Fibroblast of lung (primary cell): Measurements from ENCODE around the gene TRIM44. TPM values are rescaled to one million over a fixed set of nuclear protein-coding genes. Genes with fewer than 3 reads are reported as not detected.
"Not testable (repeated sequence)": the region's sequence is repeated elsewhere in the genome, so short reads cannot be mapped to it uniquely, and the experiment has no call there.

ENCODE experiments used
- DNase-seq, 2 donors: peaks; one replicate each; pipeline versions ENCODE4 v3.0.0 to v3.0.0-alpha.2; 2010; ENCODE audit warnings: low read depth in 2 of 2
- H2AFZ ChIP-seq: 2 replicates; pipeline ENCODE4 v1.5.1; 2012; ENCODE audit warnings: low read length, control low read depth, inconsistent platforms
- H3K27ac ChIP-seq: 2 replicates; pipeline ENCODE4 v1.5.1; 2011; ENCODE audit warnings: low read length, control low read depth; ENCODE audit not compliant: insufficient read depth
- H3K27me3 ChIP-seq: 2 replicates; pipeline ENCODE4 v1.5.1; 2011; ENCODE audit warnings: mild to moderate bottlenecking, low read length; ENCODE audit not compliant: control insufficient read depth, insufficient read depth
- H3K36me3 ChIP-seq: 2 replicates; pipeline ENCODE4 v1.5.1; 2011; ENCODE audit warnings: low read length; ENCODE audit not compliant: control insufficient read depth, insufficient read depth
- H3K4me1 ChIP-seq: 2 replicates; pipeline ENCODE4 v1.5.1; 2011; ENCODE audit warnings: low read length; ENCODE audit not compliant: control insufficient read depth, insufficient read depth; ENCODE audit errors: extremely low read depth
- H3K4me2 ChIP-seq: 2 replicates; pipeline ENCODE4 v1.5.1; 2011; ENCODE audit warnings: low read length, control low read depth; ENCODE audit not compliant: insufficient read depth; ENCODE audit errors: extremely low read depth
- H3K4me3 ChIP-seq, 4 experiments: fragments of 200-600 bp in 1 of 4; sonication (generic) in 1 of 4; replicated peaks in 1 of 4; 2 replicates each; pipeline ENCODE4 v1.5.1; 2011 to 2016; ENCODE audit warnings: low read length in 4 of 4, low read depth in 3 of 4, mild to moderate bottlenecking in 3 of 4, control low read depth in 2 of 4, inconsistent platforms in 1 of 4, mixed read lengths in 1 of 4; ENCODE audit not compliant: insufficient read depth in 1 of 4; ENCODE audit errors: control extremely low read depth in 1 of 4
- H3K79me2 ChIP-seq: 2 replicates; pipeline ENCODE4 v1.5.1; 2012; ENCODE audit warnings: mild to moderate bottlenecking, low read length, inconsistent platforms; ENCODE audit not compliant: control insufficient read depth, insufficient read depth
- H3K9ac ChIP-seq: 2 replicates; pipeline ENCODE4 v1.5.1; 2011; ENCODE audit warnings: mild to moderate bottlenecking, low read length, control low read depth; ENCODE audit not compliant: insufficient read depth
- H3K9me3 ChIP-seq: 2 replicates; pipeline ENCODE4 v1.5.1; 2012; ENCODE audit warnings: low read depth, low read length; ENCODE audit not compliant: control insufficient read depth, insufficient read depth
- H4K20me1 ChIP-seq: 2 replicates; pipeline ENCODE4 v1.5.1; 2011; ENCODE audit warnings: low read length; ENCODE audit not compliant: control insufficient read depth, insufficient read depth; ENCODE audit errors: extremely low read depth
- CTCF ChIP-seq, 2 donors: IDR thresholded peaks in 1 of 2; conservative IDR thresholded peaks in 1 of 2; 1 replicate in 1 of 2; 2 replicates in 1 of 2; pipeline ENCODE4 v1.5.1; 2011 to 2012; ENCODE audit warnings: low read length in 2 of 2, control low read depth in 1 of 2, inconsistent platforms in 1 of 2, low read depth in 1 of 2, mild to moderate bottlenecking in 1 of 2
- EZH2 ChIP-seq: IDR thresholded peaks from 2 replicates; pipeline ENCODE4 v1.5.1; 2012; ENCODE audit warnings: low read length, control low read depth, mild to moderate bottlenecking; ENCODE audit errors: missing control alignments
- polyA plus RNA-seq, 2 donors: library from polyadenylated mRNA; depleted of rRNA in 1 of 2; stranded (reverse) in 1 of 2; unstranded in 1 of 2; fragments of >200 nt; gene quantifications; 2 replicates each; pipeline ENCODE4 v1.2.1, GENCODE V29; 2011 to 2012; ENCODE audit warnings: missing spikeins in 1 of 2
- total RNA-seq: library from RNA; depleted of rRNA; stranded (reverse); fragments of >200 nt; gene quantifications from 2 replicates; pipeline ENCODE4 v1.2.1, GENCODE V29; 2014

TRIM44 gene
- total and polyA plus RNA-seq, 2 donors (not counting 1 experiment from before 2014, with no cell fraction given), result 10.4 to 78.3 TPM

- no peaks in the 10 kb centered on the region for H3K27me3 ChIP-seq
- H3K27ac ChIP-seq, result no peak overlapping the region
- no peak overlapping the region for H3K9ac ChIP-seq
- no peaks in the 10 kb centered on the region for H4K20me1 ChIP-seq
- H3K79me2 ChIP-seq, result no peaks in the 10 kb centered on the region
- H2AFZ ChIP-seq, result no peak overlapping the region
- no peaks in the 10 kb centered on the region for H3K4me1 ChIP-seq
- H3K4me3 ChIP-seq, result no peak overlapping the region
- no peaks in the 10 kb centered on the region for H3K36me3 ChIP-seq
- H3K4me2 ChIP-seq, result no peak overlapping the region
- no peaks in the 10 kb centered on the region for H3K9me3 ChIP-seq
- no peak for TF ChIP-seq EZH2
- DNase-seq, result peak in 1 of 2 donors; percentile 33
These were observed 175.5 kb downstream of the TRIM44 start for GRCh38 chr11:35838071-35838470.

DNA sequence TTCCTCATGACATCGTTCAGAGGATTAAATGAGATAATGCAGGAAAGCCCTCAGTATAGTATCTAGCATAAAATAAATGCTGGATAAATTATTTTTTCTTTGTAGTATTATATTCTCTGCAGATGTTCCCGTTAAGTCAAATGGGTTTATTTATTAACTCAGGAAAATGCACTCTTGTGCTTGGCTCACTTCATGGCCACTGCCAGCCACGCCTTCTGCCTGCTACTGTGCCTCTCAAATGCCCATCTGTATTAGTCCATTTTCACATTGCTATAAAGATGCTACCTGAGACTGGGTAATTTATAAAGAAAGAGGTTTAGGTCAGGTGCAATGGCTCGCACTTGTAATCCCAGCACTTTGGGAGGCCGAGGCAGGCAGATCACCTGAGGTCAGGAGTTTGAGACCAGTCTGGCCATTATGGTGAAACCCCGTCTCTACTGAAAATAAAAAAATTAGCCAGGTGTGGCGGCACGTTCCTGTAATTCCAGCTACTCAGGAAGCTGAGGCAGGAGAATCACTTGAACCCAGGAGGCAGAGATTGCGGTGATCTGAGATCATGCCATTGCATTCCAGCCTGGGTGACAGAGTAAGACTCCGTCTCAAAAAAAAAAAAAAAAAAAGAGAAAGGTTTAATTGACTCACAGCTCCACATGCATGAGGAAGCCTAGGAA lies 176.3 kb downstream of the TRIM44 start:
- H4K20me1 ChIP-seq, H3K79me2 ChIP-seq, H3K36me3 ChIP-seq, H3K4me1 ChIP-seq, H3K27me3 ChIP-seq, DNase-seq, H3K4me2 ChIP-seq, H3K9ac ChIP-seq, H2AFZ ChIP-seq, H3K27ac ChIP-seq, H3K4me3 ChIP-seq, H3K9me3 ChIP-seq: not testable (repeated sequence)

DNA sequence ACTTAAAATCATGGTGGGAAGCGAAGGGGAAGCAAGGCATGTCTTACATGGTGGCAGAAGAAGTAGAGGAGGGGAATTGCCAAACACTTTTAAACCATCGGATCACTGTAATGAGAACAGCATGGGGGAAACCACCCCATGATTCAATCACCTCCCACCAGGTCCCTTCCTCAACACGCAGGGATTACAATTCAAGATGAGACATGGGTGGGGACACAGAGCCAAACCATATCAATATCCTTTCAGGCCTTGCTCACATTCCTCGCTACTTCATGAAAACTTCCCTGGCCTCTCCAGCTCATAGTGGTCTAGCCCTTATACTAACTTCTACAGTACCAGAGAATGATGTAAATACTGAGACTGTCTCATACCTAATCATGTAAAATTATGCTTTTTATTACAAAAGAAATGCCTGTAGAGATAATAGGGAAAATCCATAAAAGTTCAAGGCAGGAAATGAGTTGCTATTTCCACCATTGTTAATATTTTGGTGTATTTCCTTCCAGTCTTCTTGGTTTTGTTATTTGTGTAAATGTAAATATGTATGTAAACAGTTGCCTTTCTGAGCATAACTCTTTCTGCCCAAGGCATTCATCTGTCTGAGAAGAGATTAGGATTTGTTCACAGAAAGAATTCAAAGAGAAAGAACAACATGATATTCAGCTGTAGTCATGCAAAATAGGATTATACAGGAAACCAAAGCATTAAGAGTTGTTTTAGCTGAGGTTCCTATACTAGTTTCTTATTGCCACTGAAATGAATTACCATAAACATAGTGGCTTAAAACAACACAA lies 177.0 kb downstream of the TRIM44 start:
- H3K79me2 ChIP-seq, result no peaks in the 10 kb centered on the region
- TF ChIP-seq CTCF (conservative IDR thresholded peaks at IDR 0.05 in 1 of 2, IDR thresholded peaks at IDR 0.05 in 1 of 2; ENCODE audit: low read depth in 1 of 2, low read length in 2 of 2) (no peak), EZH2 (no peak)
- no peak overlapping the region for H3K4me3 ChIP-seq
- H3K36me3 ChIP-seq, result no peaks in the 10 kb centered on the region
- H3K4me1 ChIP-seq, result no peaks in the 10 kb centered on the region
- no peaks in the 10 kb centered on the region for H3K27me3 ChIP-seq
- H3K9me3 ChIP-seq, result no peaks in the 10 kb centered on the region
- no peak overlapping the region for H3K27ac ChIP-seq
- H4K20me1 ChIP-seq, result no peaks in the 10 kb centered on the region
- H2AFZ ChIP-seq, result no peak overlapping the region
- no peak for DNase-seq
- H3K9ac ChIP-seq, result no peak overlapping the region
- no peak overlapping the region for H3K4me2 ChIP-seq

- H3K36me3 ChIP-seq, result no peaks in the 10 kb centered on the region
- DNase-seq, result no peak
- H3K9ac ChIP-seq, result no peak overlapping the region
- no peak overlapping the region for H3K27ac ChIP-seq
- no peak overlapping the region for H2AFZ ChIP-seq
- H3K4me3 ChIP-seq, result no peak overlapping the region
- H4K20me1 ChIP-seq, result no peaks in the 10 kb centered on the region
- H3K4me2 ChIP-seq, result no peak overlapping the region
- TF ChIP-seq CTCF (conservative IDR thresholded peaks at IDR 0.05 in 1 of 2, IDR thresholded peaks at IDR 0.05 in 1 of 2; ENCODE audit: low read depth in 1 of 2, low read length in 2 of 2) (no peak), EZH2 (no peak)
- H3K9me3 ChIP-seq, result no peaks in the 10 kb centered on the region
- no peaks in the 10 kb centered on the region for H3K79me2 ChIP-seq
- no peaks in the 10 kb centered on the region for H3K4me1 ChIP-seq
- H3K27me3 ChIP-seq, result no peaks in the 10 kb centered on the region
These were observed 179.2 kb downstream of the TRIM44 start for GRCh38 chr11:35841733-35842132.
